H1 (cell line): Measurements from ENCODE around the gene RAVER2.

Experiments
- CHD1 ChIP-seq: IDR thresholded peaks from 2 replicates; pipeline ENCODE4 v1.6.1; 2012; ENCODE audit warnings: low read depth, low read length, improper control_type of control experiment
- EP300 ChIP-seq, 2 experiments: IDR thresholded peaks; 1 replicate in 1 of 2; 2 replicates in 1 of 2; pipeline ENCODE4 v1.6.1; 2011 to 2012; ENCODE audit warnings: low read depth in 2 of 2, low read length in 2 of 2, mild to moderate bottlenecking in 2 of 2, borderline replicate concordance in 1 of 2, inconsistent platforms in 1 of 2, moderate library complexity in 1 of 2
- MAFK ChIP-seq: IDR thresholded peaks from 2 replicates; pipeline ENCODE4 v1.6.1; 2012; ENCODE audit warnings: low read depth, mild to moderate bottlenecking, improper control_type of control experiment, low read length
- POLR2A ChIP-seq, 2 experiments: IDR thresholded peaks; 1 replicate in 1 of 2; 2 replicates in 1 of 2; pipeline ENCODE4 v1.6.1; 2011; ENCODE audit warnings: low read depth in 2 of 2, low read length in 2 of 2, mild to moderate bottlenecking in 2 of 2; ENCODE audit errors: control extremely low read depth in 1 of 2
- POLR2AphosphoS5 ChIP-seq: IDR thresholded peaks from 2 replicates; pipeline ENCODE4 v1.6.1; 2011; ENCODE audit warnings: low read depth, low read length
- TF ChIP-seq, protein P1 (sequence below), 3 experiments: IDR thresholded peaks; 1 replicate in 2 of 3; 2 replicates in 1 of 3; pipeline versions ENCODE4 v1.5.1 to v1.6.1; 2011; ENCODE audit warnings: low read length in 3 of 3, mild to moderate bottlenecking in 3 of 3, inconsistent platforms in 2 of 3, low read depth in 1 of 3, moderate library complexity in 1 of 3; ENCODE audit not compliant: insufficient read depth in 1 of 3; ENCODE audit errors: control extremely low read depth in 1 of 3

DNA sequence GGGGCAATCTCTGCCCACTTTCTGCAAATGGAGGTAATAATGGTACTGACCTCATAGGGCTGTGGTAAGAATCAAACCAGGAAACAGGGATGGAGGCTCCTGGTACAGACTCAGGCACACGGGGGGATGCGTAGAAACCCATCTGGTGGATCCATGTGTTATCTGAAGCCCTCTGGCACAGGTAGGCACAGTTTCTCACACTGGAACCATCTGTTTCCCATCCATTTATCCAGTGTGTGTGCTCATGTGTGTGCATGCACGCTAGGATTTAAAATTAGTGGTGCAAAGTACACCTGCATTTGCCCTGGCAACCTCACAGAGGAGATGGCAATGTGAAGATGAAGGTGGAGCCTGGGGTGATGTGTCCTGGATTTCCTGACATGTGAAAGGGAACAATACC is 103.3 kb downstream of the RAVER2 start:
- no peak for TF ChIP-seq POLR2A (IDR thresholded peaks at IDR 0.05; ENCODE audit: control extremely low read depth in 1 of 2, low read depth in 2 of 2, low read length in 2 of 2)
- TF ChIP-seq, protein P1, sequence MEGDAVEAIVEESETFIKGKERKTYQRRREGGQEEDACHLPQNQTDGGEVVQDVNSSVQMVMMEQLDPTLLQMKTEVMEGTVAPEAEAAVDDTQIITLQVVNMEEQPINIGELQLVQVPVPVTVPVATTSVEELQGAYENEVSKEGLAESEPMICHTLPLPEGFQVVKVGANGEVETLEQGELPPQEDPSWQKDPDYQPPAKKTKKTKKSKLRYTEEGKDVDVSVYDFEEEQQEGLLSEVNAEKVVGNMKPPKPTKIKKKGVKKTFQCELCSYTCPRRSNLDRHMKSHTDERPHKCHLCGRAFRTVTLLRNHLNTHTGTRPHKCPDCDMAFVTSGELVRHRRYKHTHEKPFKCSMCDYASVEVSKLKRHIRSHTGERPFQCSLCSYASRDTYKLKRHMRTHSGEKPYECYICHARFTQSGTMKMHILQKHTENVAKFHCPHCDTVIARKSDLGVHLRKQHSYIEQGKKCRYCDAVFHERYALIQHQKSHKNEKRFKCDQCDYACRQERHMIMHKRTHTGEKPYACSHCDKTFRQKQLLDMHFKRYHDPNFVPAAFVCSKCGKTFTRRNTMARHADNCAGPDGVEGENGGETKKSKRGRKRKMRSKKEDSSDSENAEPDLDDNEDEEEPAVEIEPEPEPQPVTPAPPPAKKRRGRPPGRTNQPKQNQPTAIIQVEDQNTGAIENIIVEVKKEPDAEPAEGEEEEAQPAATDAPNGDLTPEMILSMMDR (IDR thresholded peaks at IDR 0.05; ENCODE audit: control extremely low read depth in 1 of 3, insufficient read depth in 1 of 3, low read depth in 1 of 3, low read length in 3 of 3): no peak
- no peak for TF ChIP-seq POLR2AphosphoS5
- no peak for TF ChIP-seq EP300 (IDR thresholded peaks at IDR 0.05; ENCODE audit: borderline replicate concordance in 1 of 2, low read depth in 2 of 2, low read length in 2 of 2)
- TF ChIP-seq CHD1: no peak
- no peak for TF ChIP-seq MAFK
